ENCODE measurements around the gene SRBD1.
A peak's percentile ranks its signal among the peaks of the same experiment; 100 is the strongest.

SRBD1 gene

DNA sequence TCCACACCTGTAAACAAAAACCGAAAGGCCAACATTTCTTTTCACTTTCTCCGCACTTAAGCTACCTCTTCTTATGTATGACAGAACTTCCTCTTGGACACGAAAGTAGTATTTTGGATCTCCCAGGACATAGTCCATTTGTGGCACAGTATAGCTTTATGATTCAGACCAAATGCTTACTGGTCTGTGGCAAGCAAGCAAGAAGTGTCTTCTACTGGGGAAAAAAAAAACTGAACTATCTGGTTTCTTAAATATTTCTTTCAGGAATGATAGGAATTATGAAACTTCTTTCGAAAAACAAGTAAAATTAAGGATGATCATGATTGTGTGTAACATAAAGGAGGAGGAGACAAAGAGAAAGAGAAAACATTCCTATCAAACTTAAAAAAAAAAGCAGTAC is 33.6 kb downstream of the SRBD1 start:
- H3K27ac ChIP-seq (ENCODE audit: low read depth, low read length) = no peak overlapping the region
- no peak overlapping the region for H3K4me3 ChIP-seq (ENCODE audit: low read depth in 1 of 2, low read length in 2 of 2)
- H3K36me3 ChIP-seq (ENCODE audit: control insufficient read depth in 1 of 2, insufficient read depth in 2 of 2, low read length in 2 of 2) = peaks cover 4 to 6% of the 10 kb centered on the region in 2 donors
- H3K9me3 ChIP-seq (ENCODE audit: control insufficient read depth in 1 of 2, low read length in 2 of 2) = no peaks in the 10 kb centered on the region
- no peak overlapping the region for H3K9ac ChIP-seq (ENCODE audit: low read depth in 1 of 2, low read length in 2 of 2)
- no peaks in the 10 kb centered on the region for H3K27me3 ChIP-seq (ENCODE audit: control insufficient read depth in 1 of 2, insufficient read depth in 2 of 2, low read length in 2 of 2)
- no peaks in the 10 kb centered on the region for H3K4me1 ChIP-seq (ENCODE audit: control insufficient read depth in 1 of 2, insufficient read depth in 2 of 2, low read length in 2 of 2)

- Histone ChIP-seq H3K4me3 (ENCODE audit: low read depth in 1 of 2, low read length in 2 of 2) (no peak overlapping the region), H3K9ac (ENCODE audit: low read depth in 1 of 2, low read length in 2 of 2) (no peak overlapping the region), H3K9me3 (ENCODE audit: control insufficient read depth in 1 of 2, low read length in 2 of 2) (no peaks in the 10 kb centered on the region), H3K27me3 (ENCODE audit: control insufficient read depth in 1 of 2, insufficient read depth in 2 of 2, low read length in 2 of 2) (no peaks in the 10 kb centered on the region), H3K36me3 (ENCODE audit: control insufficient read depth in 1 of 2, insufficient read depth in 2 of 2, low read length in 2 of 2) (peaks cover 4% of the 10 kb centered on the region in 2 donors), H3K27ac (ENCODE audit: low read depth, low read length) (no peak overlapping the region), H3K4me1 (ENCODE audit: control insufficient read depth in 1 of 2, insufficient read depth in 2 of 2, low read length in 2 of 2) (no peaks in the 10 kb centered on the region)
Observed at GRCh38 chr2:45575881-45576280, 35.2 kb downstream of the SRBD1 start.

- no peak overlapping the region for H3K27ac ChIP-seq (ENCODE audit: low read depth, low read length)
- peaks cover 4 to 10% of the 10 kb centered on the region in 2 donors for H3K36me3 ChIP-seq (ENCODE audit: control insufficient read depth in 1 of 2, insufficient read depth in 2 of 2, low read length in 2 of 2)
- no peak overlapping the region for H3K9ac ChIP-seq (ENCODE audit: low read depth in 1 of 2, low read length in 2 of 2)
- peaks cover 0 to 5% of the 10 kb centered on the region in 2 donors for H3K4me1 ChIP-seq (ENCODE audit: control insufficient read depth in 1 of 2, insufficient read depth in 2 of 2, low read length in 2 of 2)
- H3K27me3 ChIP-seq (ENCODE audit: control insufficient read depth in 1 of 2, insufficient read depth in 2 of 2, low read length in 2 of 2) = no peaks in the 10 kb centered on the region
- H3K9me3 ChIP-seq (ENCODE audit: control insufficient read depth in 1 of 2, low read length in 2 of 2) = no peaks in the 10 kb centered on the region
- H3K4me3 ChIP-seq (ENCODE audit: low read depth in 1 of 2, low read length in 2 of 2) = no peak overlapping the region
Observed at GRCh38 chr2:45572979-45573378, 38.1 kb downstream of the SRBD1 start.

- Histone ChIP-seq H3K4me3 (ENCODE audit: low read depth in 1 of 2, low read length in 2 of 2) (no peak overlapping the region), H3K27ac (ENCODE audit: low read depth, low read length) (no peak overlapping the region), H3K27me3 (ENCODE audit: control insufficient read depth in 1 of 2, insufficient read depth in 2 of 2, low read length in 2 of 2) (no peaks in the 10 kb centered on the region), H3K36me3 (ENCODE audit: control insufficient read depth in 1 of 2, insufficient read depth in 2 of 2, low read length in 2 of 2) (peaks cover 4 to 10% of the 10 kb centered on the region in 2 donors), H3K4me1 (ENCODE audit: control insufficient read depth in 1 of 2, insufficient read depth in 2 of 2, low read length in 2 of 2) (peaks cover 0 to 6% of the 10 kb centered on the region in 2 donors), H3K9ac (ENCODE audit: low read depth in 1 of 2, low read length in 2 of 2) (no peak overlapping the region), H3K9me3 (ENCODE audit: control insufficient read depth in 1 of 2, low read length in 2 of 2) (no peaks in the 10 kb centered on the region)
Observed at GRCh38 chr2:45571940-45572339, 39.1 kb downstream of the SRBD1 start.

GRCh38 chr2:45570671-45571334 is 40.3 kb downstream of the SRBD1 start:
- Histone ChIP-seq H3K4me1 (ENCODE audit: control insufficient read depth in 1 of 2, insufficient read depth in 2 of 2, low read length in 2 of 2) (peaks cover 0 to 6% of the 10 kb centered on the region in 2 donors), H3K4me3 (ENCODE audit: low read depth in 1 of 2, low read length in 2 of 2) (no peak overlapping the region), H3K9ac (ENCODE audit: low read depth in 1 of 2, low read length in 2 of 2) (no peak overlapping the region), H3K36me3 (ENCODE audit: control insufficient read depth in 1 of 2, insufficient read depth in 2 of 2, low read length in 2 of 2) (peaks cover 4 to 10% of the 10 kb centered on the region in 2 donors), H3K27ac (ENCODE audit: low read depth, low read length) (no peak overlapping the region), H3K9me3 (ENCODE audit: control insufficient read depth in 1 of 2, low read length in 2 of 2) (no peaks in the 10 kb centered on the region), H3K27me3 (ENCODE audit: control insufficient read depth in 1 of 2, insufficient read depth in 2 of 2, low read length in 2 of 2) (no peaks in the 10 kb centered on the region)

DNA sequence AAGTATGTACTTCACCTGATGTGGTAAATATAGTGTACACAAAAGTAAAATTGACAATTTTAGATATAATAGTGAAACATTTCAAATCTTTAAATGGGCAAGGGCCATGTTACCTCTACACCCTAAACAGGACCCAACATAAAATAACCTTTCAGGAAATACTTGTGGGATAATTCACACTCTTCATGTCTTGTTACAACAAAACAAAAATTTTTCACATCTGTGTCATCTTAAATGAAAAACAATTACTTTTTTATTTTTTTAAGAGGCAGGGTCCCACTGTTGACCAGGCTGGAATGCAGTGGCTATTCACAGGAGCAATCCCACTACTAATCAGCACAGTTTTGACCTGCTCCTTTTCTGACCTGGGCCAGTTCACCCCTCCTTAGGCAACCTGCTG is 42.1 kb downstream of the SRBD1 start:
- H3K27ac ChIP-seq (ENCODE audit: low read depth, low read length) = no peak overlapping the region
- H3K4me3 ChIP-seq (ENCODE audit: low read depth in 1 of 2, low read length in 2 of 2) = no peak overlapping the region
- no peaks in the 10 kb centered on the region for H3K27me3 ChIP-seq (ENCODE audit: control insufficient read depth in 1 of 2, insufficient read depth in 2 of 2, low read length in 2 of 2)
- no peaks in the 10 kb centered on the region for H3K9me3 ChIP-seq (ENCODE audit: control insufficient read depth in 1 of 2, low read length in 2 of 2)
- H3K4me1 ChIP-seq (ENCODE audit: control insufficient read depth in 1 of 2, insufficient read depth in 2 of 2, low read length in 2 of 2) = peaks cover 0 to 6% of the 10 kb centered on the region in 2 donors
- no peak overlapping the region for H3K9ac ChIP-seq (ENCODE audit: low read depth in 1 of 2, low read length in 2 of 2)
- H3K36me3 ChIP-seq (ENCODE audit: control insufficient read depth in 1 of 2, insufficient read depth in 2 of 2, low read length in 2 of 2) = peaks cover 4 to 10% of the 10 kb centered on the region in 2 donors

DNA sequence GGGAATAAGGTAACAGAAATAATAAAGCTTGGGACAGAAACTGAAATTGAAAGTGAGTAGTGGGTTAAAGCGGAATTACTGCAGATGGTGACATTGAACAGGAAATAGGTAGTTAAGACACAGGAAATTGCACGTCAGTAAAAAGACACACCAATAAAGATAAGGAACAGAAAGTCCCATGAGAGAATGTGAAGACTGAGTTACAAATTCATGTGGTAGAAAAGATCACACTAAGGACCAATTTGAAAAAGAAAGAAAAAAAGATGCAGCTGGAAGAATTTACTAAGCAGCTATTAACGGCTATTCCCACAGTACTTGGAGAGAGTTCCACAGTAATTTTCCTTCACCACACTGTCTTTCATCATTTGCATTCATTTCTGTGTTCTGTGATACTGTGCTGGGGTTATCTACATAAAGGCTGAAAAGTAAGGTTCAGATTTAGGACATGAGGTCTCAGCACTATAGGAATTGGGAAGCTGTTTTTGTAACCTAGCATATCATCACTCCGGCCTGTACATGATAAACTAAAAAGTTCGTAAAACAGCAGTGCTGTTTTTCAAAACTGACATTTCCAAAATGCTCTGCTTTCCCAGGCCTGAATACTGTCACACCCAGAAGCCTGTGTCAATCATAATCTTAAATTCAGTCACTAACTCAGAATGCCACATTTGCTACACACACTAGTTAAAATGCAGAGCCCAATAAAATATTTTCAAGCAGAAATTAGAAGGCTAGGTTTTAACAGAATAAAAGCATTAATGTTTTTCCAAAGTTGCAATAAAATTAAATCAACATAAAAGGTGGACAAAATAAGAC is 42.9 kb downstream of the SRBD1 start:
- H3K9ac ChIP-seq (ENCODE audit: low read depth in 1 of 2, low read length in 2 of 2) = no peak overlapping the region
- no peaks in the 10 kb centered on the region for H3K9me3 ChIP-seq (ENCODE audit: control insufficient read depth in 1 of 2, low read length in 2 of 2)
- H3K27ac ChIP-seq (ENCODE audit: low read depth, low read length) = peak overlapping the region; percentile 23
- peaks cover 3 to 10% of the 10 kb centered on the region in 2 donors for H3K36me3 ChIP-seq (ENCODE audit: control insufficient read depth in 1 of 2, insufficient read depth in 2 of 2, low read length in 2 of 2)
- peaks cover 0 to 6% of the 10 kb centered on the region in 2 donors for H3K4me1 ChIP-seq (ENCODE audit: control insufficient read depth in 1 of 2, insufficient read depth in 2 of 2, low read length in 2 of 2)
- no peaks in the 10 kb centered on the region for H3K27me3 ChIP-seq (ENCODE audit: control insufficient read depth in 1 of 2, insufficient read depth in 2 of 2, low read length in 2 of 2)
- H3K4me3 ChIP-seq (ENCODE audit: low read depth in 1 of 2, low read length in 2 of 2) = peak overlapping the region; percentile 11 to 44

GRCh38 chr2:45567288-45567963 is 43.6 kb downstream of the SRBD1 start:
- peak overlapping the region in 1 of 2 donors; percentile 41 for H3K9ac ChIP-seq (ENCODE audit: low read depth in 1 of 2, low read length in 2 of 2)
- no peaks in the 10 kb centered on the region for H3K9me3 ChIP-seq (ENCODE audit: control insufficient read depth in 1 of 2, low read length in 2 of 2)
- H3K27ac ChIP-seq (ENCODE audit: low read depth, low read length) = peak overlapping the region; percentile 36
- peak overlapping the region; percentile 12 to 44 for H3K4me3 ChIP-seq (ENCODE audit: low read depth in 1 of 2, low read length in 2 of 2)
- peaks cover 0 to 6% of the 10 kb centered on the region in 2 donors for H3K4me1 ChIP-seq (ENCODE audit: control insufficient read depth in 1 of 2, insufficient read depth in 2 of 2, low read length in 2 of 2)
- peaks cover 0 to 6% of the 10 kb centered on the region in 2 donors for H3K36me3 ChIP-seq (ENCODE audit: control insufficient read depth in 1 of 2, insufficient read depth in 2 of 2, low read length in 2 of 2)
- H3K27me3 ChIP-seq (ENCODE audit: control insufficient read depth in 1 of 2, insufficient read depth in 2 of 2, low read length in 2 of 2) = no peaks in the 10 kb centered on the region

DNA sequence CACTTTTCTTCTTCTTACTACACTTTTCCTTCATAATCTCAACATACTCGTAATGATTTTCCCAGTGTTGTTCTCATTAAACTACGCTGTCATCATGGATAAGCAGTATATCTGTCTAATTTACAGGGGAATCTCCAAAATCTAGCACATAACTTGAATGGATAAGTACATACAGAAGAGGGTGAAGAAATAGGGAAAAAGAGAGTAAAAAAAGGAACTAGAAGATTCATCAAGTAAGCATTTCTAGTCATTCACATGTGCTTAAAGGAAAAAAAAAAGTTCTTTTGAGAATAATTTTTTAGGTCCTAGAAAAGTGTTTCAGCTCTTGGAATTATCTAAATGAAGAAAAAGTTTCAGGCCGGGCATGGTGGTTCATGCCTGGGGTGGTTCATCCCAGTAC is 51.6 kb downstream of the SRBD1 start:
- Histone ChIP-seq H3K27me3 (ENCODE audit: control insufficient read depth in 1 of 2, insufficient read depth in 2 of 2, low read length in 2 of 2) (no peaks in the 10 kb centered on the region), H3K9ac (ENCODE audit: low read depth in 1 of 2, low read length in 2 of 2) (no peak overlapping the region), H3K27ac (ENCODE audit: low read depth, low read length) (no peak overlapping the region), H3K36me3 (ENCODE audit: control insufficient read depth in 1 of 2, insufficient read depth in 2 of 2, low read length in 2 of 2) (no peaks in the 10 kb centered on the region), H3K9me3 (ENCODE audit: control insufficient read depth in 1 of 2, low read length in 2 of 2) (no peaks in the 10 kb centered on the region), H3K4me1 (ENCODE audit: control insufficient read depth in 1 of 2, insufficient read depth in 2 of 2, low read length in 2 of 2) (no peaks in the 10 kb centered on the region), H3K4me3 (ENCODE audit: low read depth in 1 of 2, low read length in 2 of 2) (no peak overlapping the region)

DNA sequence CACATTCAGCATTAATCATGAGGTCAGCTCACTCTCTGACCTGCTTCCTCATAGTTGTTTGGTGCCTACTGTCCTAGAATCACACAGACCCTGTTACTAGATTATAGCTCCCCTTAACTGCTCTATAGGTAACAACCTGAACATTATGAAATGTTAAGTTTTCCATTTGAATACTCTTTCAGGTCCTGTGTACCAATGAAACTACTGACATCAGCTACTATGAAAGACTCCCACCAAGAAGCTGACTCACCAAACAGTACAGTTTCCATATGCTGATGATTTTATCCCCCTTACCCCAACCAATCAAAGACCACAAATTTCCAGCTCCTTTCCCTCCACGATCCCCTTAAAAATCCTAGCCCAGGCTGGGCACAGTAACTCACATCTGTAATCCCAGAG is 56.3 kb downstream of the SRBD1 start:
- no peak overlapping the region for H3K27ac ChIP-seq (ENCODE audit: low read depth, low read length)
- H3K36me3 ChIP-seq (ENCODE audit: control insufficient read depth in 1 of 2, insufficient read depth in 2 of 2, low read length in 2 of 2) = peaks cover 3 to 4% of the 10 kb centered on the region in 2 donors
- no peaks in the 10 kb centered on the region for H3K27me3 ChIP-seq (ENCODE audit: control insufficient read depth in 1 of 2, insufficient read depth in 2 of 2, low read length in 2 of 2)
- no peak overlapping the region for H3K9ac ChIP-seq (ENCODE audit: low read depth in 1 of 2, low read length in 2 of 2)
- H3K4me1 ChIP-seq (ENCODE audit: control insufficient read depth in 1 of 2, insufficient read depth in 2 of 2, low read length in 2 of 2) = no peaks in the 10 kb centered on the region
- no peaks in the 10 kb centered on the region for H3K9me3 ChIP-seq (ENCODE audit: control insufficient read depth in 1 of 2, low read length in 2 of 2)
- no peak overlapping the region for H3K4me3 ChIP-seq (ENCODE audit: low read depth in 1 of 2, low read length in 2 of 2)
